Measurements from ENCODE around the gene WDR43.

WDR43 gene

DNA sequence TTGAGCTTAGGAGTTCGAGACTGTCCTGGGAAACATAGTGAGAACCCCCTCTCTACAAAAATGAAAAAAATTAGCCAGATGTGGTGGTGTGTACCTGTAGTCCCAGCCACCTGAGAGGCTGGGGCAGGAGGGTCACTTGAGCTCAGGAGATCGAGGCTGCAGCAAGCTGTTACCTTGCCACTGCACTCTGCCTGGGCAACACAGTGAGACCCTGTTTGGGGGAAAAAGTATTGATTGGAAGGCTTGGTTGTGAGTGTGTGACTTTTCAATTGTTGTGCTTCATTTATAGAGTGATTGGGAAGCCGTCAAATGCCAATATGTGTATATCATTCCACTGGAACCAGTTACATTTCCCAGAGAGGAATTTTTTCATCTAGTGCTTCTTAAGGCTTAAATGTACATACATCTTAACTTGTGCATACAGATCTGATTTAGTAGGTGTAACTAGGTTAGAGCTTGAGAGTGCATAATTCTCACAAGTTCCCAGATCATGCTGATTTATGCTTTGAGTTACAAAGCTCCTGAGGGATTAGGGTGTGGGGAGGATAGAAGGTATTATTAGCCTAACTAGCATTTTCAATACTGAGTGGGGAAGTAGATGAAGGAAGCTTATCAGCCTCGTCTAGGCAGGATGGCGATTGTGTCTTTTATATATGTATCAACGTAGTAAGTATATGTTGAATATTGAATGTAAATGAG is 15.3 kb downstream of the WDR43 start:
- DNase-seq (ENCODE audit: low read depth): no peak

GRCh38 chr2:28915939-28916338 is 21.5 kb downstream of the WDR43 start:
- no peak for DNase-seq (ENCODE audit: low read depth)

- no peak for DNase-seq (ENCODE audit: low read depth)
Measured at GRCh38 chr2:28926847-28927246, 32.4 kb downstream of the WDR43 start.

GRCh38 chr2:28927469-28927868 is 33.0 kb downstream of the WDR43 start:
- DNase-seq (ENCODE audit: low read depth): no peak

- no peak for DNase-seq (ENCODE audit: low read depth)
Measured at GRCh38 chr2:28927878-28928277, 33.4 kb downstream of the WDR43 start.

DNA sequence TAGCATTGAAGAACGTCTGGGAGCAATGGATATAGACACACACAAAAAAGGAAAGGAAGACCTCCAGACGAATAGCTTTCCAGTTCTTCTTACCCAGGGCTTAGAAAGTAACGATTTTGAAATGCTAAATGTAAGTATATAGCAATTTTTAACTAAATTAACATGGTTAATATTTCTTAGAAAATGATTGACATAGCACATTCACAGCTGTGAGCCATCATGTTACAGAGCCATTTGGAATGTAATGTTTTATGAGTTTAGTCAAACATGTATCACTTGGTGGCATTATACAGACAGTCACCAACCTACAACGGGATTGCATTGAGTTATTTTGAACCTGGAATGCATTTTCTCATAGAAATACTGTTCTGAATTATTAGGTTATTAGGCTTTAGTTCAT is 35.1 kb downstream of the WDR43 start:
- DNase-seq (ENCODE audit: low read depth): no peak

DNA sequence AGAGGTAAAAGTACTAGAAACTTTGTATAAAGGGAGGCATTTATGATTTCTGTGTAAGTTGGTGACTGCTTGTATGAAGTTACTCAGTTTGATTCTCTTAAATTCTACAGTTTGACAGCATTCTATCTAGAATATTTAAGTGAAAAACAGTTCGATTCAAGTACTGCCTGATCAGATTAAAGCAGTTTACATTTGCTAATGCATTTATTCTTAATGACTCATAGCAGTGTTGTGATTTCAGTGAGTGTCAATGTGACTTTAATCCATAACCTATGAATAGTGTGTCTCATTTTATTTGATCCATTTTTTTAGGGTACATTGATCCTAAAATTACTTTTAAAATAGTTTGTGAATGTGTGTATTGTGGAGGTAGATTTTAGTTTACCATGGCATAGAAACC is 35.7 kb downstream of the WDR43 start:
- no peak for DNase-seq (ENCODE audit: low read depth)

GRCh38 chr2:28934769-28935168 is 40.3 kb downstream of the WDR43 start:
- no peak for DNase-seq (ENCODE audit: low read depth)

- no peak for DNase-seq (ENCODE audit: low read depth)
Measured at GRCh38 chr2:28941008-28941407, 46.5 kb downstream of the WDR43 start.

- no peak for DNase-seq (ENCODE audit: low read depth)
Measured at GRCh38 chr2:28944535-28945248, 50.2 kb downstream of the WDR43 start.

DNA sequence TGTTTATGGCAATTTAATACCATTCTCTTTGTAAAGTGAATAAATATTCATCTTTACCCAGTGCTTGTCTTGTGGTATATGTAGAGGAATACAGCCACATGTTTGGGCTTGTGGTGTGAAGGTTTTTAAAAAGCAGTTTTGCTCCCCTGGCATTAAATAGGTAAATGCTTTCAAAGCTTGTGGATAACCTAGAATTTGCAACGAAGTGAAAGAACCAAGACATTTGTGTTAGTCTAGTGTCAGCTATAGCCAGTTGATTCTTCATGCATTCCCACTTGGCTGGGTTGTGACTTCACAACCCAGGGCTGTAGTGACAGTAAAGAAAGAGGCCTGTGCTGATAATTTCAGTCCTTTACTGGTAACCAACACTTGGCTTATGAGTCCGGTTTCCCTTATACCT is 53.7 kb downstream of the WDR43 start:
- DNase-seq (ENCODE audit: low read depth): no peak

GRCh38 chr2:28949190-28949589 is 54.7 kb downstream of the WDR43 start:
- DNase-seq (ENCODE audit: low read depth): no peak

GRCh38 chr2:28949617-28950305 is 55.3 kb downstream of the WDR43 start:
- no peak for DNase-seq (ENCODE audit: low read depth)

DNA sequence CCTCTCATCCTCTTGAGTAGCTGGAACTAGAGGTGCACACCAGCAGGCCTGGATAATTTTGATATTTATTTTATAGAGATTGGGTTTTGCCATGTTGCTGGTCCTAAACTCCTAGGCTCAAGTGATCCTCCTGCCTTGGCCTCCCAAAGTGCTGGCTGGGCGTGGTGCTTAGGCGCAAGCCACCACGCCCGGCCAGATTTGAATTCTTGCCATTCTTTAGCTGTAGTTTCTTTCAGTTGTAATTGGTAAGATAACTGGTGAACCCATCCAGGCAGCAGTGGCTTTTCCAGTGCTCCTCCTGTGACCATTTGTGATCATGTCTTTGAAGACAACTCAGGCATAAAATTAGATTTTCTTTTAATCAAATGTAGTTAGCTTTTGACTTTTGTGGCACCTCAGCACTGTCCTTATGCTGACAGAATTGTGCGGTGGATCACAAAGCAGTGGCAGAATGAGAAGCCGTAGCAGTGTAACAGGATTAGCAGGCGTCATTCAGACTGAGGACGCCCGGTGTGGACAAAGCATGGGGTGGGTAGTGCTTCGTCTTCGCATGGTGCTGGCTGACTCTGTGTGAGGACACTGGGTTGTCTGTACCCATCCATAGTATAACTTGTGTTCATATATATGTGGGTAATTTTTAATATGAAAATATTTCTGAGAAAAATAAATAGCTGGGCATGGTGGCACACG is 56.6 kb downstream of the WDR43 start:
- DNase-seq (ENCODE audit: low read depth): no peak

DNA sequence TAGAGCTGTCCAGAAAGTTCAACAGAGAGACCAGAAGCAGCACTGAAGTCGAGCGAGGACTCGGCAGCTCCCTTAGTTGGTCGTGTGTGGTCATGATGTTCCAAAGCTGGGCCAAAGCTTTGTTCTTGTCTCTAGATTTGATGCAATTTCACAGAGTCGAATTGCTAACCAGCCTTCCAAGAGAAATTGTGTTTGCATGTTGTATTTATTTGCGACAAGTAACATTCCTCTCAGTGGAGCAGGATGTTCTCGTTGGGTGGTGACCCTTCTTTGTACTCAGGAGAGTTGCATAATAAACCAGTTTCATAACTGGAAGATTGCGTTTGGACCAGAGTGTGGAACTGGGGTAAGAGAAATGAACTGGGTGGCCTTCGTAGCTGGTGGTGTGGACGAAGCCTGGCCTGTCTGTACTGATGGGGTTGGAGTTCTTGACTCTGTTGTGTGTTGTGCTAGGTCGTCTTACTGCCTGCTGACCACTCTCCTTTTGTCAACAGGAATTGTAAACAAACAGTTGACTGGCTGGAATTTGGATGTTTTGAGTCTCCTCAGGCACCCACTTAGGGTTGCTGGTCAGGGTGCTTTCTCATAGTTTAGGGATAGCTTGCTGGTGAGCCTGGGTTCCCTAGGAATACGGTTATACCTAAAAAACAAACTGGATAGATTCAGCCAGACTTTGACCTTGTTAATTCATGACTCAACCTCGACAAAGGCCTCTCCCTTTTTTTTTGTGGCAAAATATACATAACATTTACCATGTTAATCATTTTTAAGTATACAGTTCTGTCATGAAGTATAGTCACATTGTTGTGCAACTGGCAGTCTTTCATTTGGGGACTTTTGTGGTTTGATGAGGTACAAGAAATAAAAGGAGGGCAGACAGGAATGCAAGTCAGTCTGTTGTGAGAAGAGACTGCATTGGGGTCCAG is 57.7 kb downstream of the WDR43 start:
- no peak for DNase-seq (ENCODE audit: low read depth)

DNA sequence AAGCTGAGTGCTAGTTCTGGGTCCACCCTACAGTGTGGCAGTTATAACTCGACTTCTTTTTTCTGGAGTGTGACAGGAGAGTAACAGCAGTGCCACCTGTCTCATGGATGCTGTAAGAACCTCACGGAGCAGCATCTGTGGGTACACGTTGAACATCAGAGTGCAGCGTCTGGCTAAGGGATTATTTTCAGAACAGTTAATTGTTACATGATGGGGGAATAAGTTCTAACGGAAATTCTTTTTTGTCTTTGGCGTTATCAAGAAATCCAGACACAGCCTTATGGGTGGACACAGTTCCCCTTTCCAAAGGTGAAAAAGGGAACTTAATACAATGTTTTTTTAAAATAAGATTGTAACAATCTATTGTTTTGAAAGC is 58.4 kb downstream of the WDR43 start:
- DNase-seq (ENCODE audit: low read depth): no peak

DNA sequence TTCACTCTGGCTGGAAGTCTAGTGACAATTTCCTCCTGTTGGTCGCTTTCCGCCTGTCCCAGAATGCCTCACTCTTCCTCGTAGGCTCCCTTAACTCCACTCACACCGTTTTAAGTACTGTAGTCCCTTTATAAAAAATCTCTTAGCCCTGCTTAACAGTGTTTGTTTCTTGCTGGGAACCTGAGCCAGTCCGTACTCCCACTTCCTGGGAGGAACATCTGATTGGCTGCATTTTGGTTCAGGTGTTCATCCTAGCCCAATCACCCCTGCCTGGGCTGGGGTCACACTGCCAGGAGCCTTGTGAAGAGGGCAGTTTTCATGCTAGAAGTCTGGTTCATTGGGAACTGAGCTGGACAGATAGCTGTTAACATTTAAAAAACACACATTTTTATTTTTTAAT is 61.0 kb downstream of the WDR43 start:
- DNase-seq (ENCODE audit: low read depth): no peak

DNA sequence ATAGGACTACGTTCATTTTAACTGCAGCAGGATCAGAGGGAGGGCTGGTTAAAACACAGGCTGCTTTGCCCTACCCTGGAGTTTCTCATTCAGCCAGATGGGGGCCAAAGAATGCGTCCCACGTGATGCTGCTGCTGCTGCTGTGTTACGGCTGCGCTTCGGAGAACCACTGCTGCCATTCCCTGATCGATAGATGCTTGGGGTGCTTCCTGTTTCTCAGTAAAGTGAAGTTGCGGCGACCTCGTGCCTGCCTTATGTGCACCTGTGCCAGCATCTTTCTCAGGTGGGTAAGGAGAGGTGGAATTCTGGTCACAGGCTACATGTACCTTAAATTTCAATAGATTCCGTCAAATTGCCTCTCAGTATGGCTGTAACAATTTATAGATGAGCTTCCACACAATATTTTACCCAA is 62.0 kb downstream of the WDR43 start:
- DNase-seq (ENCODE audit: low read depth): no peak

- DNase-seq (ENCODE audit: low read depth): no peak
Measured at GRCh38 chr2:28956890-28957289, 62.4 kb downstream of the WDR43 start.

DNA sequence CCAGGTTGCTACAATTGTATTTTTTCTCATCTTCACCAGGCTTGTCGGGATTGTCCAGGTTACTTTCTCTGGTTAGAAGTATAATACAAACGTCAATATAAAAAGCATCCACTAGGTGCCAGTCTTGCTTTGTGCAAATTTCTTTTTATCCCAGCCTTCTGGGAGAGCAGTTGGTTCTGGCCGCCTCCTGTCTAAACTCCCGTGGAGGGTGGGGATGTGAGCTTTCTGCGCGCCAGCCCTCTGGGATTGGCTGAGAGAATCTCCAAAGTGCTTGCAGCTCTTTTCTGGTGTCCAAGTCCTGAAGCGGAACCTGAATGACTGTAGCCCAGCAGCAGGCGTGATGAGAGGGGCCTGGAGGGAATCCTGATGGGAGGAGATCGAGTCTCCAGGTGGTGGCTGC is 64.2 kb downstream of the WDR43 start:
- DNase-seq (ENCODE audit: low read depth): no peak

- no peak for DNase-seq (ENCODE audit: low read depth)
Measured at GRCh38 chr2:28960401-28960800, 65.9 kb downstream of the WDR43 start.

- no peak for DNase-seq (ENCODE audit: low read depth)
Measured at GRCh38 chr2:28962505-28962904, 68.0 kb downstream of the WDR43 start.

All from activated gamma-delta T cell treated with anti-CD3 and anti-CD28 coated beads, Interleukin-2, amount 50 U/mL, for 16 hours (primary cell).